ENCODE results near the gene ENTPD7.
A peak's percentile ranks its signal among the peaks of the same experiment; 100 is the strongest.
"Not testable (repeated sequence)": the region's sequence is repeated elsewhere in the genome, so short reads cannot be mapped to it uniquely, and the experiment has no call there.

The ENTPD7 gene

GRCh38 chr10:99659031-99659867, at the start of gene ENTPD7:
Gene ENTPD7 (plus strand): TSS chr10:99659509. CDS start chr10:99659957, 448 bp downstream.
- intact Hi-C loops (cut with DNase I) = no loop called here
- peak; percentile 78 to 98 (median 93) for DNase-seq

- DNase-seq = no peak
- intact Hi-C loops (cut with DNase I) = no loop called here
These were observed 49.1 kb upstream of the ENTPD7 start for GRCh38 chr10:99610221-99610620.

- DNase-seq = no peak
- intact Hi-C loops (cut with DNase I) = no loop called here
These were observed 48.0 kb upstream of the ENTPD7 start for GRCh38 chr10:99611326-99611725.

- DNase-seq = peak in 20 of 42 donors; percentile 6 to 76 (median 47)
- intact Hi-C loops (cut with DNase I) = loop anchor here (2.0 kb wide), 1 partner anchor 219 kb away; no protein-coding TSS in a partner anchor
These were observed 47.0 kb upstream of the ENTPD7 start for GRCh38 chr10:99612167-99612831.

GRCh38 chr10:99615426-99615825, 43.9 kb upstream of the ENTPD7 start:
- intact Hi-C loops (cut with DNase I) = no loop called here
- no peak for DNase-seq

- intact Hi-C loops (cut with DNase I) = no loop called here
- no peak for DNase-seq
These were observed 41.6 kb upstream of the ENTPD7 start for GRCh38 chr10:99617696-99618095.

- intact Hi-C loops (cut with DNase I) = no loop called here
- no peak for DNase-seq
These were observed 40.1 kb upstream of the ENTPD7 start for GRCh38 chr10:99619090-99619800.

- intact Hi-C loops (cut with DNase I) = loop anchor here (2.0 to 5.0 kb wide), 2 partner anchors 112 to 189 kb away; partner anchors contain the start of genes COX15, CUTC and GOT1
- peak in 41 of 42 donors; percentile 10 to 99 (median 96) for DNase-seq
These were observed 39.2 kb upstream of the ENTPD7 start, which contains the start of gene SLC25A28 for GRCh38 chr10:99619851-99620710. Gene SLC25A28 (minus strand): TSS chr10:99620439. CDS start chr10:99620335, 104 bp downstream.

- peak; percentile 83 to 99 (median 90) for DNase-seq
- intact Hi-C loops (cut with DNase I) = loop anchor here (2.0 to 5.0 kb wide), 2 partner anchors 111 to 190 kb away; partner anchors contain the start of genes COX15, CUTC and GOT1
These were observed 38.4 kb upstream of the ENTPD7 start for GRCh38 chr10:99620711-99621453.

GRCh38 chr10:99621454-99622251, 37.7 kb upstream of the ENTPD7 start:
- intact Hi-C loops (cut with DNase I) = loop anchor here (2.0 to 5.0 kb wide), 2 partner anchors 111 to 191 kb away; partner anchors contain the start of genes COX15, CUTC and GOT1
- peak in 1 of 42 donors; percentile 10 for DNase-seq

- no peak for DNase-seq
- intact Hi-C loops (cut with DNase I) = loop anchor here (5.0 kb wide), 1 partner anchor 108 kb away; the partner anchor contains the start of genes COX15 and CUTC
These were observed 35.4 kb upstream of the ENTPD7 start for GRCh38 chr10:99623919-99624318.

GRCh38 chr10:99625124-99625523, 34.2 kb upstream of the ENTPD7 start:
- intact Hi-C loops (cut with DNase I); DNase-seq: not testable (repeated sequence)

- no peak for DNase-seq
- intact Hi-C loops (cut with DNase I) = no loop called here
These were observed 30.2 kb upstream of the ENTPD7 start for GRCh38 chr10:99628923-99629624.

GRCh38 chr10:99629625-99629978, 29.7 kb upstream of the ENTPD7 start:
- intact Hi-C loops (cut with DNase I) = no loop called here
- no peak for DNase-seq

GRCh38 chr10:99630433-99630832, 28.9 kb upstream of the ENTPD7 start:
- DNase-seq = peak in 11 of 42 donors; percentile 9 to 43 (median 22)
- intact Hi-C loops (cut with DNase I) = no loop called here

- DNase-seq = no peak
- intact Hi-C loops (cut with DNase I) = no loop called here
These were observed 28.3 kb upstream of the ENTPD7 start for GRCh38 chr10:99630991-99631390.
